Measurements from ENCODE around the gene TTC24.

GRCh38 chr1:156591181-156591431 is 11.6 kb downstream of the TTC24 start:
- TF ChIP-seq CTCF (IDR thresholded peaks at IDR 0.05) (no peak), POLR2A (IDR thresholded peaks at IDR 0.05) (no peak)
